Fibroblast of lung (primary cell): ENCODE results near the gene DDX51. TPM values are rescaled to one million over a fixed set of nuclear protein-coding genes. Genes with fewer than 3 reads are reported as not detected.

Source experiments
- DNase-seq, 2 donors: peaks; one replicate each; pipeline versions ENCODE4 v3.0.0 to v3.0.0-alpha.2; 2010; ENCODE audit warnings: low read depth in 2 of 2
- H2AFZ ChIP-seq: 2 replicates; pipeline ENCODE4 v1.5.1; 2012; ENCODE audit warnings: low read length, control low read depth, inconsistent platforms
- H3K27ac ChIP-seq: 2 replicates; pipeline ENCODE4 v1.5.1; 2011; ENCODE audit warnings: low read length, control low read depth; ENCODE audit not compliant: insufficient read depth
- H3K27me3 ChIP-seq: 2 replicates; pipeline ENCODE4 v1.5.1; 2011; ENCODE audit warnings: mild to moderate bottlenecking, low read length; ENCODE audit not compliant: control insufficient read depth, insufficient read depth
- H3K36me3 ChIP-seq: 2 replicates; pipeline ENCODE4 v1.5.1; 2011; ENCODE audit warnings: low read length; ENCODE audit not compliant: control insufficient read depth, insufficient read depth
- H3K4me1 ChIP-seq: 2 replicates; pipeline ENCODE4 v1.5.1; 2011; ENCODE audit warnings: low read length; ENCODE audit not compliant: control insufficient read depth, insufficient read depth; ENCODE audit errors: extremely low read depth
- H3K4me2 ChIP-seq: 2 replicates; pipeline ENCODE4 v1.5.1; 2011; ENCODE audit warnings: low read length, control low read depth; ENCODE audit not compliant: insufficient read depth; ENCODE audit errors: extremely low read depth
- H3K4me3 ChIP-seq, 4 experiments: fragments of 200-600 bp in 1 of 4; sonication (generic) in 1 of 4; replicated peaks in 1 of 4; 2 replicates each; pipeline ENCODE4 v1.5.1; 2011 to 2016; ENCODE audit warnings: low read length in 4 of 4, low read depth in 3 of 4, mild to moderate bottlenecking in 3 of 4, control low read depth in 2 of 4, inconsistent platforms in 1 of 4, mixed read lengths in 1 of 4; ENCODE audit not compliant: insufficient read depth in 1 of 4; ENCODE audit errors: control extremely low read depth in 1 of 4
- H3K79me2 ChIP-seq: 2 replicates; pipeline ENCODE4 v1.5.1; 2012; ENCODE audit warnings: mild to moderate bottlenecking, low read length, inconsistent platforms; ENCODE audit not compliant: control insufficient read depth, insufficient read depth
- H3K9ac ChIP-seq: 2 replicates; pipeline ENCODE4 v1.5.1; 2011; ENCODE audit warnings: mild to moderate bottlenecking, low read length, control low read depth; ENCODE audit not compliant: insufficient read depth
- H3K9me3 ChIP-seq: 2 replicates; pipeline ENCODE4 v1.5.1; 2012; ENCODE audit warnings: low read depth, low read length; ENCODE audit not compliant: control insufficient read depth, insufficient read depth
- H4K20me1 ChIP-seq: 2 replicates; pipeline ENCODE4 v1.5.1; 2011; ENCODE audit warnings: low read length; ENCODE audit not compliant: control insufficient read depth, insufficient read depth; ENCODE audit errors: extremely low read depth
- EZH2 ChIP-seq: IDR thresholded peaks from 2 replicates; pipeline ENCODE4 v1.5.1; 2012; ENCODE audit warnings: low read length, control low read depth, mild to moderate bottlenecking; ENCODE audit errors: missing control alignments
- polyA plus RNA-seq, 2 donors: library from polyadenylated mRNA; depleted of rRNA in 1 of 2; stranded (reverse) in 1 of 2; unstranded in 1 of 2; fragments of >200 nt; gene quantifications; 2 replicates each; pipeline ENCODE4 v1.2.1, GENCODE V29; 2011 to 2012; ENCODE audit warnings: missing spikeins in 1 of 2
- total RNA-seq: library from RNA; depleted of rRNA; stranded (reverse); fragments of >200 nt; gene quantifications from 2 replicates; pipeline ENCODE4 v1.2.1, GENCODE V29; 2014
- TF ChIP-seq, protein P1 (sequence below), 2 donors: IDR thresholded peaks in 1 of 2; conservative IDR thresholded peaks in 1 of 2; 1 replicate in 1 of 2; 2 replicates in 1 of 2; pipeline ENCODE4 v1.5.1; 2011 to 2012; ENCODE audit warnings: low read length in 2 of 2, control low read depth in 1 of 2, inconsistent platforms in 1 of 2, low read depth in 1 of 2, mild to moderate bottlenecking in 1 of 2

The DDX51 gene
- total and polyA plus RNA-seq, 2 donors (not counting 1 experiment from before 2014, with no cell fraction given), result 3.7 to 7.4 TPM

DNA sequence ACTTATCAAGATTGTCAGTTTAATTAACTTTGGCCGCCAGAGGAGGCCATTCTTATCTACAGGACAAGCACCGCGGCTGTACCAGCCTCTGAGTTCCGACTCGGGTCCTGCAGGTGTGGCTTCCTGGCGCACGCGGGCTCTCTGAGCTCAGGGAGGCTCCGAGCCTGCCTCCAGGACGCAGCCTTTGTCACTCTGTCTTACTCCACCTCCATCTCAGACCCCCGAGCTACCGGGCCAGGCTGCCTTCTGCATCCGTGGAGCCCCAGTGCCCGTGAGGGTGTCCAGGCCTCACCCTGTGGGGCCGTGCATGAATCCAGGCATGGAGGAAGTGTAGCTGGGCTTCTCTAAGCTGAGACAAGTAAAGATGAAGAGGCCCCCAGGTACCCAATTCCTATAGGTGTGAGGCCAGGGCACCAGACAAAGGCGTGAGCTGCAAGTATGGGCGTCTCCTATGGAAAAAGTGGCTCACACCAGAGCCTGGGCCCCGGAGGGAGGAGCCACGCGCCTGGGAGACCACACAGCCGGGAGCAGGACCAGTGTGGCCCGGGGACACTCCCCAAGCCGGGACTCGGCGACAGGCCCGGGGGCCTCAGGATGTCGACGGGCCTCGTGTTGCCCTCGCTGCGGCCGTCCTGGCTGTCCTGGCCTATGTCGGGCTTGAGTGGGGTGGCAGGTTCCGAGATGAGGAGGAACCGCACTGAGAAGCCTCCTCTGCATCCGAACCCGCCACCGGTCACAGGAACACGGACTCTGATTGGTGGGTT lies 42.9 kb upstream of the DDX51 start:
- Histone ChIP-seq H2AFZ (no peak overlapping the region), H3K4me2 (no peak overlapping the region), H3K27me3 (no peaks in the 10 kb centered on the region)

DNA sequence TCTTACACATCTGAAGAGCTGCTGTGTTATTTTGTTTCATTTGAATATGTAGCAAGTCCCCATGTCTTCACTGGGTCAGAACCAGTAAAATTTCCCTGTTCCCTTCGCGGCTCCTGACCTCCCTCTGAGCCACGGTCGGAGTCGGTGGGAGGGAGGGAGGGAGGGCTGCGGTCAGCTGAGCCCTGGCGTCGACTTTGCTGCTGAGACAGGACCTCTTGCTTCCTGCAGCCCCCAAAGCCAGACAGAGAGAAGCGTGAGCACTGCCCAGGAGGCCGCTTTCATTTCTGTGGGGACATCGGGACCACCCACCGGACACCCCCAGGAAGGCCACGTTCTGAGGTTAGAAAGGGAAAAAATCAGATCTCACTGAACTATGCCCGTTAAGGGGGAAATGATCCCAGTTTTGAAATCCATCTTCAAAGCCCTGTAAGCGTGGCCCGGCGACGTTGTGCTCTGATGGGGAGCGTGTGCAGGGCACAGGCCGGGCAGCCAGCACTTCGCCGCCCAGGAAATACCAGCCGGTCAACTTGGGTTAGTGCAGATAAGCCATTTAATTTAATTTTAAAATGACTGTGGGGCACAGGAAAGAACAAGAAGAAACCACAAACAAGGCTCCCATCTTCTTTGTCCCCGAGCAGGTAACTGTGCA lies 42.2 kb upstream of the DDX51 start:
- Histone ChIP-seq H3K9ac (no peak overlapping the region), H3K27me3 (no peaks in the 10 kb centered on the region), H3K4me1 (no peaks in the 10 kb centered on the region), H3K27ac (no peak overlapping the region), H3K79me2 (no peaks in the 10 kb centered on the region), H3K4me2 (no peak overlapping the region), H2AFZ (no peak overlapping the region), H3K36me3 (no peaks in the 10 kb centered on the region), H4K20me1 (no peaks in the 10 kb centered on the region), H3K4me3 (no peak overlapping the region), H3K9me3 (no peaks in the 10 kb centered on the region)
- DNase-seq, result no peak
- TF ChIP-seq EZH2, result no peak
- TF ChIP-seq, protein P1, sequence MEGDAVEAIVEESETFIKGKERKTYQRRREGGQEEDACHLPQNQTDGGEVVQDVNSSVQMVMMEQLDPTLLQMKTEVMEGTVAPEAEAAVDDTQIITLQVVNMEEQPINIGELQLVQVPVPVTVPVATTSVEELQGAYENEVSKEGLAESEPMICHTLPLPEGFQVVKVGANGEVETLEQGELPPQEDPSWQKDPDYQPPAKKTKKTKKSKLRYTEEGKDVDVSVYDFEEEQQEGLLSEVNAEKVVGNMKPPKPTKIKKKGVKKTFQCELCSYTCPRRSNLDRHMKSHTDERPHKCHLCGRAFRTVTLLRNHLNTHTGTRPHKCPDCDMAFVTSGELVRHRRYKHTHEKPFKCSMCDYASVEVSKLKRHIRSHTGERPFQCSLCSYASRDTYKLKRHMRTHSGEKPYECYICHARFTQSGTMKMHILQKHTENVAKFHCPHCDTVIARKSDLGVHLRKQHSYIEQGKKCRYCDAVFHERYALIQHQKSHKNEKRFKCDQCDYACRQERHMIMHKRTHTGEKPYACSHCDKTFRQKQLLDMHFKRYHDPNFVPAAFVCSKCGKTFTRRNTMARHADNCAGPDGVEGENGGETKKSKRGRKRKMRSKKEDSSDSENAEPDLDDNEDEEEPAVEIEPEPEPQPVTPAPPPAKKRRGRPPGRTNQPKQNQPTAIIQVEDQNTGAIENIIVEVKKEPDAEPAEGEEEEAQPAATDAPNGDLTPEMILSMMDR (conservative IDR thresholded peaks at IDR 0.05 in 1 of 2, IDR thresholded peaks at IDR 0.05 in 1 of 2; ENCODE audit: low read depth in 1 of 2, low read length in 2 of 2), result no peak

More for the DNA sequence above, 42.9 kb upstream of the DDX51 start:
- Histone ChIP-seq H3K9me3 (no peaks in the 10 kb centered on the region), H3K36me3 (no peaks in the 10 kb centered on the region), H3K9ac (no peak overlapping the region), H3K27ac (no peak overlapping the region), H3K4me1 (no peaks in the 10 kb centered on the region), H4K20me1 (no peaks in the 10 kb centered on the region), H3K4me3 (no peak overlapping the region), H3K79me2 (no peaks in the 10 kb centered on the region)
- no peak for TF ChIP-seq EZH2
- TF ChIP-seq, protein P1 (conservative IDR thresholded peaks at IDR 0.05 in 1 of 2, IDR thresholded peaks at IDR 0.05 in 1 of 2; ENCODE audit: low read depth in 1 of 2, low read length in 2 of 2), result no peak
- no peak for DNase-seq

DNA sequence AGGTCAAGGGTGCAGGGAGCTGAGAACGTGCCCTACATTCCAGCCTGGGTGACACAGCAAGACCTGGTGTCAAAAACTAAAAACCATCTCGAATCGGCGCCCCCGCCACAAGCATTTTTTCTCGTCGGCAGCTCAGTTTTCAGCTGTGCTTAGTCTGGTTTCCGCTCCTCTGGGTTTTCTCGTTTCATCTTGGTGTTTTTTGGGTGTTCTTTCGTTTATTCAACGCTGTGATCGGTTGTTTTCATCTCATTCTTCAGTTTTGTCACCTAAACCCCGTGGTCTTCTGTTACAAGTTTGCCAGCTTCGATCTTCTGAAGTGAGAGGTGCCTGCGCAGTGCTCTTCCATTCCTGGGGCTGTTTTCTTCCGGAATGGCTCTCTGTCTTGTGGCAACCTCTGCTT lies 41.6 kb upstream of the DDX51 start:
- Histone ChIP-seq H3K9ac (no peak overlapping the region), H3K79me2 (no peaks in the 10 kb centered on the region), H4K20me1 (no peaks in the 10 kb centered on the region), H3K4me3 (no peak overlapping the region), H3K27me3 (no peaks in the 10 kb centered on the region), H3K4me2 (no peak overlapping the region), H3K4me1 (no peaks in the 10 kb centered on the region), H3K36me3 (no peaks in the 10 kb centered on the region), H3K27ac (no peak overlapping the region), H3K9me3 (no peaks in the 10 kb centered on the region), H2AFZ (no peak overlapping the region)
- no peak for TF ChIP-seq EZH2
- DNase-seq, result no peak
